H1 (cell line): ENCODE results near the gene TAGLN2. TPM values are rescaled to one million over a fixed set of nuclear protein-coding genes. Genes with fewer than 3 reads are reported as not detected.

Source experiments
- CHD7 ChIP-seq: fragments of 300-600 bp; sonication (generic); IDR thresholded peaks from 2 replicates; pipeline ENCODE4 v1.7.1; 2012; ENCODE audit warnings: low read length, moderate library complexity, mild to moderate bottlenecking, inconsistent platforms; ENCODE audit not compliant: insufficient replicate concordance
- EZH2 ChIP-seq: fragments of 200-600 bp; sonication (generic); IDR thresholded peaks from 2 replicates; pipeline ENCODE4 v1.7.1; 2012; ENCODE audit warnings: low read depth, mild to moderate bottlenecking, moderate library complexity, low read length, inconsistent platforms; ENCODE audit not compliant: severe bottlenecking
- TAF7 ChIP-seq: optimal IDR thresholded peaks from 2 replicates; pipeline ENCODE3; 2011; ENCODE audit warnings: low read depth, mild to moderate bottlenecking, inconsistent platforms, low read length, moderate library complexity, borderline replicate concordance
- TEAD4 ChIP-seq: IDR thresholded peaks from 2 replicates; pipeline ENCODE4 v1.6.1; 2012; ENCODE audit warnings: low read depth, low read length, inconsistent platforms, mixed read lengths
- polyA plus RNA-seq, 7 experiments: library from polyadenylated mRNA; depleted of rRNA in 3 of 7; stranded (reverse) in 5 of 7; unstranded in 2 of 7; fragments of >200 nt in 5 of 7; fragments of 200-250 nt in 2 of 7; gene quantifications; 1 replicate in 5 of 7; 2 replicates in 1 of 7; 4 replicates in 1 of 7; pipeline versions ENCODE4 v1.2.1 to v1.2.3, GENCODE V29; 2011 to 2013; ENCODE audit warnings: missing spikeins in 2 of 7, mixed read lengths in 2 of 7
- total RNA-seq: library from RNA; stranded (reverse); fragmentation: NEBNext Ultra II Directional; extraction: Animal tissue kit (Norgen Biotek cat#: 25700); gene quantifications from 2 replicates; pipeline ENCODE4 v1.2.1, GENCODE V29; 2021

Gene TAGLN2
- total and polyA plus RNA-seq, 2 of the 8 experiments (the other 6 are each of a cell fraction or from before 2014, with no cell fraction given): 93.0 to 114 TPM

- TF ChIP-seq CHD7 (no peak), EZH2 (no peak), TEAD4 (no peak), TAF7 (no peak)
- TF ChIP-seq, all 59 proteins: peak for 0
Observed at GRCh38 chr1:159895286-159895685, 30.0 kb downstream of the TAGLN2 start (continued).
